HepG2 (cell line): ENCODE data around the gene TMEM8B. TPM values are rescaled to one million over a fixed set of nuclear protein-coding genes. Genes with fewer than 3 reads are reported as not detected.

ENCODE experiments used
- ATAC-seq: fragments of 200-7000 bp; cut with Tn5 transposase; 3 replicates; pipeline ENCODE4 v1.9.1; 2020; ENCODE audit warnings: mild to moderate bottlenecking, moderate library complexity
- BruUV-seq: library from RNA; stranded (reverse); fragments of 400-500 nt; replicated peaks from 2 replicates; lab custom pipeline; 2021; lab: Mats Ljungman, UMichigan
- CTCF ChIA-PET: fragments of 300-600 bp; formaldehyde crosslinking; extraction: SDS; loops from one replicate; lab custom pipeline; 2021; ENCODE audit warnings: low total read pairs, inconsistent platforms, low intra/inter-chr PET ratio; lab: Yijun Ruan, JAX
- POLR2A ChIA-PET: fragments of 350-600 bp; sonication (Branson Sonifier 250); formaldehyde crosslinking; loops from one replicate; lab custom pipeline; 2020; ENCODE audit warnings: antibody characterized with exemption, inconsistent platforms; lab: Yijun Ruan, JAX
- DNase-seq: peaks from one replicate; pipeline ENCODE4 v3.0.0-alpha.2; 2015; ENCODE audit warnings: low spot score
- FAIRE-seq: peaks from 3 replicates; lab custom pipeline; 2011; peaks lifted over from hg19 to GRCh38; lab: Jason Lieb, UNC
- H2AFZ ChIP-seq: one replicate; pipeline ENCODE4 v1.6.1; 2011; ENCODE audit warnings: low read length, inconsistent platforms
- H3K27ac ChIP-seq: fragments of 300-600 bp; 3 replicates; pipeline ENCODE4 v1.8.0; 2011; ENCODE audit warnings: mixed run types, mild to moderate bottlenecking, mixed read lengths, low read length, inconsistent platforms; ENCODE audit not compliant: insufficient read depth; ENCODE audit errors: extremely low read length
- H3K27me3 ChIP-seq, 2 experiments: fragments of 200-600 bp in 1 of 2; 2 replicates in 1 of 2; 3 replicates in 1 of 2; pipeline versions ENCODE4 v1.6.0 to v1.8.0; 2011; ENCODE audit warnings: low read length in 2 of 2, mild to moderate bottlenecking in 2 of 2, moderate library complexity in 2 of 2, inconsistent platforms in 1 of 2; ENCODE audit not compliant: insufficient read depth in 2 of 2, control insufficient read depth in 1 of 2
- H3K36me3 ChIP-seq, 2 experiments: fragments of 200-600 bp in 1 of 2; replicated peaks in 1 of 2; 2 replicates in 1 of 2; 3 replicates in 1 of 2; pipeline versions ENCODE4 v1.5.1 to v1.8.0; 2011; ENCODE audit warnings: low read length in 2 of 2, inconsistent platforms in 1 of 2; ENCODE audit not compliant: insufficient read depth in 2 of 2, control insufficient read depth in 1 of 2
- H3K4me1 ChIP-seq: 2 replicates; pipeline ENCODE4 v1.5.1; 2012; ENCODE audit warnings: low read length, inconsistent platforms; ENCODE audit not compliant: insufficient read depth
- H3K4me2 ChIP-seq: 2 replicates; pipeline ENCODE4 v1.6.0; 2011; ENCODE audit warnings: low read depth, low read length, inconsistent platforms
- H3K4me3 ChIP-seq, 3 experiments: fragments of 200-600 bp in 1 of 3; sonication (generic), shearing (Covaris generic) in 1 of 3; replicated peaks in 1 of 3; 2 replicates each; pipeline ENCODE4 v1.5.1; 2011 to 2016; ENCODE audit warnings: low read length in 3 of 3, inconsistent platforms in 2 of 3, low read depth in 2 of 3, mild to moderate bottlenecking in 2 of 3, control low read depth in 1 of 3, mixed read lengths in 1 of 3; ENCODE audit not compliant: insufficient read depth in 1 of 3
- H3K79me2 ChIP-seq: one replicate; pipeline ENCODE4 v1.6.1; 2011; ENCODE audit warnings: low read length, inconsistent platforms; ENCODE audit not compliant: insufficient read depth
- H3K9ac ChIP-seq: 2 replicates; pipeline ENCODE4 v1.6.0; 2011; ENCODE audit warnings: mild to moderate bottlenecking, low read depth, low read length, inconsistent platforms; ENCODE audit not compliant: insufficient read depth
- H3K9me3 ChIP-seq: 2 replicates; pipeline ENCODE4 v1.5.1; 2012; ENCODE audit warnings: mild to moderate bottlenecking, low read length
- H4K20me1 ChIP-seq: 2 replicates; pipeline ENCODE4 v1.6.0; 2011; ENCODE audit warnings: inconsistent platforms, mild to moderate bottlenecking, low read length, moderate library complexity; ENCODE audit not compliant: insufficient read depth
- CHCHD3 ChIP-seq: sonication (generic); formaldehyde crosslinking; IDR thresholded peaks from 2 replicates; pipeline ENCODE4 v1.8.0; 2022; ENCODE audit warnings: mild to moderate bottlenecking, missing genetic modification reagents, moderate library complexity
- FIP1L1 ChIP-seq: fragments of 200-400 bp; formaldehyde crosslinking; IDR thresholded peaks from 2 replicates; pipeline ENCODE4 v1.6.1; 2018; ENCODE audit warnings: low read depth, mild to moderate bottlenecking, low read length, moderate library complexity, borderline replicate concordance; ENCODE audit not compliant: insufficient read depth
- HDAC1 ChIP-seq: sonication (generic); formaldehyde crosslinking; IDR thresholded peaks from 2 replicates; pipeline ENCODE4 v1.5.1; 2020; ENCODE audit warnings: mild to moderate bottlenecking, missing genetic modification reagents
- HOXA7 ChIP-seq: sonication (generic); formaldehyde crosslinking; IDR thresholded peaks from 2 replicates; pipeline ENCODE4 v1.8.1; 2022; ENCODE audit warnings: mild to moderate bottlenecking, missing genetic modification reagents, moderate library complexity
- KLF12 ChIP-seq: sonication (generic); formaldehyde crosslinking; IDR thresholded peaks from 2 replicates; pipeline ENCODE4 v1.4.0; 2020; ENCODE audit warnings: missing genetic modification reagents, borderline replicate concordance
- MEIS2 ChIP-seq: sonication (generic); formaldehyde crosslinking; IDR thresholded peaks from 2 replicates; pipeline ENCODE4 v1.9.0; 2021; ENCODE audit warnings: mild to moderate bottlenecking, missing genetic modification reagents
- MZF1 ChIP-seq: sonication (generic); formaldehyde crosslinking; IDR thresholded peaks from 2 replicates; pipeline ENCODE4 v1.8.1; 2023; ENCODE audit warnings: mild to moderate bottlenecking, missing genetic modification reagents, borderline replicate concordance
- PHF8 ChIP-seq: sonication (generic); formaldehyde crosslinking; IDR thresholded peaks from 2 replicates; pipeline ENCODE4 v1.5.0; 2020; ENCODE audit warnings: missing genetic modification reagents
- ZNF563 ChIP-seq: sonication (generic); formaldehyde crosslinking; IDR thresholded peaks from 2 replicates; pipeline ENCODE4 v1.8.0; 2022; ENCODE audit warnings: mild to moderate bottlenecking, moderate library complexity, missing genetic modification reagents
- ZNF577 ChIP-seq: sonication (generic); formaldehyde crosslinking; IDR thresholded peaks from 2 replicates; pipeline ENCODE4 v1.4.0; 2020; ENCODE audit warnings: mild to moderate bottlenecking, low read depth, missing genetic modification reagents, borderline replicate concordance
- ZNF703 ChIP-seq: sonication (generic); formaldehyde crosslinking; IDR thresholded peaks from 2 replicates; pipeline ENCODE4 v1.5.1; 2020; ENCODE audit warnings: missing genetic modification reagents, mild to moderate bottlenecking, moderate library complexity, borderline replicate concordance
- ZNF883 ChIP-seq: sonication (generic); formaldehyde crosslinking; IDR thresholded peaks from 2 replicates; pipeline ENCODE4 v1.5.1; 2020; ENCODE audit warnings: mild to moderate bottlenecking, missing genetic modification reagents; ENCODE audit errors: not compliant biosample characterization
- WGBS: methylation state at CpG from one replicate; pipeline ENCODE4 v1.1.6; 2017; ENCODE audit warnings: low lambda C conversion rate; 5-methylcytosine and 5-hydroxymethylcytosine counted together
- in situ Hi-C: cut with HindIII; loops from 2 replicates; pipeline ENCODE4 v1.10.0; 2017; ENCODE audit warnings: low pct_unique_long_range_greater_than_20kb; ENCODE audit not compliant: extremely low pct_ligation_motif_present
- intact Hi-C: fragments of 100-400 bp; cut with micrococcal nuclease; formaldehyde crosslinking; loops from one replicate; pipeline ENCODE4 v1.10.0; 2022; ENCODE audit not compliant: unreplicated experiment
- polyA plus RNA-seq, 8 experiments: library from polyadenylated mRNA; depleted of rRNA in 3 of 8; stranded (reverse) in 7 of 8; unstranded in 1 of 8; fragments of >200 nt; fragmentation: Illumina TruSeq in 4 of 8; extraction: Trizol in 4 of 8; gene quantifications; 2 replicates each; pipeline versions ENCODE4 v1.2.1 to v1.2.3, GENCODE V29; 2011 to 2016; ENCODE audit warnings: low read depth in 4 of 8, missing spikeins in 1 of 8, mixed read lengths in 1 of 8; ENCODE audit not compliant: insufficient read depth in 1 of 8
- total RNA-seq, 5 experiments: library from RNA; depleted of rRNA; stranded (reverse); fragments of >200 nt; fragmentation: Illumina TruSeq; extraction: Trizol; gene quantifications; 2 replicates each; pipeline ENCODE4 v1.2.3, GENCODE V29; 2016; ENCODE audit warnings: low read depth in 1 of 5
- TF ChIP-seq, protein P1 (sequence below): sonication (generic); formaldehyde crosslinking; IDR thresholded peaks from 2 replicates; pipeline ENCODE4 v1.4.0; 2020; ENCODE audit warnings: missing genetic modification reagents
- TF ChIP-seq, protein P2 (sequence below): sonication (generic); formaldehyde crosslinking; IDR thresholded peaks from one replicate; pipeline ENCODE4 v1.5.1; 2020; ENCODE audit warnings: mild to moderate bottlenecking, missing genetic modification reagents; ENCODE audit errors: not compliant biosample characterization

Gene TMEM8B
- total and polyA plus RNA-seq, 2 of the 13 experiments (the other 11 are each of a cell fraction or from before 2014, with no cell fraction given), result 2.1 to 2.7 TPM

DNA sequence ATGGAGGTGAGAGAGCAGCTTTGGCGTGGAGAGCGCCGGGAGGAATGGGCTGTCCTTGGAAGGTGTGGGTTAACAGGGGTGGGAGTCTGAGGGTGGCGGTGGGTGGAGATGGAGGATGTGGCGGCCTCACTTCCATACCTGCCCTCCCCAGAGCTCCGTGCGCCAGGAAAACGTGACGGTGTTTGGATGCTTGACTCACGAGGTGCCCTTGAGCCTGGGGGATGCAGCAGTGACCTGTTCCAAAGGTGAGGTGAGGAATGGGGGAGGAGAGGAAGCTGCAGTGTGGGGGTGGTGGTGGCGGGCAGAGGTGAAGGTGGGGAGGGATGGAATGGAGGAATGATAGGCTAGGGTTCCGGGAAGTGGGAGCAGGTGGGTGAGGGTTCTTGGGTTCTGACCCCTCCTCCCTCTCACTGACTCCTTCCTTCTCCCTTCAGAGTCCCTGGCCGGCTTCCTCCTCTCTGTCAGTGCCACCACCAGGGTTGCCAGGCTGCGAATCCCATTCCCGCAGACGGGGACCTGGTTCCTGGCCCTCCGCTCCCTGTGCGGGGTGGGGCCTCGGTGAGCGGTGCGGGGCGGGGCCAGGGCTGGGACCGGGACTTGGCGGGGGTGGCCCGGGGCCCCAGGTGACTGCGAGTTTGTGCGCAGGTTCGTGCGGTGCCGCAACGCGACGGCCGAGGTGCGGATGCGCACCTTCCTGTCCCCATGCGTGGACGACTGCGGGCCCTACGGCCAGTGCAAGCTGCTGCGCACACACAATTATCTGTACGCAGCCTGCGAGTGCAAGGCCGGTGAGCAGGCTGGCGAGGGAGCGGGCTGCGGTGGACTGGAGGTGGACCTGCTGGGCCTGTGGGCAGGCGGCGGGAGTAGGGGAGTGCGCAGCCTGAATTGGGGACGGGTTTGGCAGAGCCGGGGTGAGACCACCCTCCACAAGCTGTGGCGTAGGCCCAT lies 17.1 kb downstream of the TMEM8B start:
- no peak overlapping the region for H3K9ac ChIP-seq
- H3K4me2 ChIP-seq, result no peak overlapping the region
- no peaks in the 10 kb centered on the region for H3K4me1 ChIP-seq
- H3K27ac ChIP-seq, result no peak overlapping the region
- TF ChIP-seq ZNF883, result no peak
- TF ChIP-seq FIP1L1, result no peak
- no peak for TF ChIP-seq HOXA7
- TF ChIP-seq PHF8 (CRISPR knock-in tag), result no peak
- TF ChIP-seq CHCHD3, result no peak
- no peak for TF ChIP-seq KLF12
- TF ChIP-seq MEIS2 (CRISPR knock-in tag), result no peak
- TF ChIP-seq HDAC1 (CRISPR knock-in tag), result no peak
- no peak for TF ChIP-seq ZNF577 (CRISPR knock-in tag)
- TF ChIP-seq ZNF563 (CRISPR knock-in tag), result no peak
- TF ChIP-seq ZNF703 (CRISPR knock-in tag), result no peak
- TF ChIP-seq MZF1 (CRISPR knock-in tag), result no peak
- TF ChIP-seq, protein P1, sequence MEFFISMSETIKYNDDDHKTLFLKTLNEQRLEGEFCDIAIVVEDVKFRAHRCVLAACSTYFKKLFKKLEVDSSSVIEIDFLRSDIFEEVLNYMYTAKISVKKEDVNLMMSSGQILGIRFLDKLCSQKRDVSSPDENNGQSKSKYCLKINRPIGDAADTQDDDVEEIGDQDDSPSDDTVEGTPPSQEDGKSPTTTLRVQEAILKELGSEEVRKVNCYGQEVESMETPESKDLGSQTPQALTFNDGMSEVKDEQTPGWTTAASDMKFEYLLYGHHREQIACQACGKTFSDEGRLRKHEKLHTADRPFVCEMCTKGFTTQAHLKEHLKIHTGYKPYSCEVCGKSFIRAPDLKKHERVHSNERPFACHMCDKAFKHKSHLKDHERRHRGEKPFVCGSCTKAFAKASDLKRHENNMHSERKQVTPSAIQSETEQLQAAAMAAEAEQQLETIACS (CRISPR knock-in tag), result no peak
- TF ChIP-seq, protein P2, sequence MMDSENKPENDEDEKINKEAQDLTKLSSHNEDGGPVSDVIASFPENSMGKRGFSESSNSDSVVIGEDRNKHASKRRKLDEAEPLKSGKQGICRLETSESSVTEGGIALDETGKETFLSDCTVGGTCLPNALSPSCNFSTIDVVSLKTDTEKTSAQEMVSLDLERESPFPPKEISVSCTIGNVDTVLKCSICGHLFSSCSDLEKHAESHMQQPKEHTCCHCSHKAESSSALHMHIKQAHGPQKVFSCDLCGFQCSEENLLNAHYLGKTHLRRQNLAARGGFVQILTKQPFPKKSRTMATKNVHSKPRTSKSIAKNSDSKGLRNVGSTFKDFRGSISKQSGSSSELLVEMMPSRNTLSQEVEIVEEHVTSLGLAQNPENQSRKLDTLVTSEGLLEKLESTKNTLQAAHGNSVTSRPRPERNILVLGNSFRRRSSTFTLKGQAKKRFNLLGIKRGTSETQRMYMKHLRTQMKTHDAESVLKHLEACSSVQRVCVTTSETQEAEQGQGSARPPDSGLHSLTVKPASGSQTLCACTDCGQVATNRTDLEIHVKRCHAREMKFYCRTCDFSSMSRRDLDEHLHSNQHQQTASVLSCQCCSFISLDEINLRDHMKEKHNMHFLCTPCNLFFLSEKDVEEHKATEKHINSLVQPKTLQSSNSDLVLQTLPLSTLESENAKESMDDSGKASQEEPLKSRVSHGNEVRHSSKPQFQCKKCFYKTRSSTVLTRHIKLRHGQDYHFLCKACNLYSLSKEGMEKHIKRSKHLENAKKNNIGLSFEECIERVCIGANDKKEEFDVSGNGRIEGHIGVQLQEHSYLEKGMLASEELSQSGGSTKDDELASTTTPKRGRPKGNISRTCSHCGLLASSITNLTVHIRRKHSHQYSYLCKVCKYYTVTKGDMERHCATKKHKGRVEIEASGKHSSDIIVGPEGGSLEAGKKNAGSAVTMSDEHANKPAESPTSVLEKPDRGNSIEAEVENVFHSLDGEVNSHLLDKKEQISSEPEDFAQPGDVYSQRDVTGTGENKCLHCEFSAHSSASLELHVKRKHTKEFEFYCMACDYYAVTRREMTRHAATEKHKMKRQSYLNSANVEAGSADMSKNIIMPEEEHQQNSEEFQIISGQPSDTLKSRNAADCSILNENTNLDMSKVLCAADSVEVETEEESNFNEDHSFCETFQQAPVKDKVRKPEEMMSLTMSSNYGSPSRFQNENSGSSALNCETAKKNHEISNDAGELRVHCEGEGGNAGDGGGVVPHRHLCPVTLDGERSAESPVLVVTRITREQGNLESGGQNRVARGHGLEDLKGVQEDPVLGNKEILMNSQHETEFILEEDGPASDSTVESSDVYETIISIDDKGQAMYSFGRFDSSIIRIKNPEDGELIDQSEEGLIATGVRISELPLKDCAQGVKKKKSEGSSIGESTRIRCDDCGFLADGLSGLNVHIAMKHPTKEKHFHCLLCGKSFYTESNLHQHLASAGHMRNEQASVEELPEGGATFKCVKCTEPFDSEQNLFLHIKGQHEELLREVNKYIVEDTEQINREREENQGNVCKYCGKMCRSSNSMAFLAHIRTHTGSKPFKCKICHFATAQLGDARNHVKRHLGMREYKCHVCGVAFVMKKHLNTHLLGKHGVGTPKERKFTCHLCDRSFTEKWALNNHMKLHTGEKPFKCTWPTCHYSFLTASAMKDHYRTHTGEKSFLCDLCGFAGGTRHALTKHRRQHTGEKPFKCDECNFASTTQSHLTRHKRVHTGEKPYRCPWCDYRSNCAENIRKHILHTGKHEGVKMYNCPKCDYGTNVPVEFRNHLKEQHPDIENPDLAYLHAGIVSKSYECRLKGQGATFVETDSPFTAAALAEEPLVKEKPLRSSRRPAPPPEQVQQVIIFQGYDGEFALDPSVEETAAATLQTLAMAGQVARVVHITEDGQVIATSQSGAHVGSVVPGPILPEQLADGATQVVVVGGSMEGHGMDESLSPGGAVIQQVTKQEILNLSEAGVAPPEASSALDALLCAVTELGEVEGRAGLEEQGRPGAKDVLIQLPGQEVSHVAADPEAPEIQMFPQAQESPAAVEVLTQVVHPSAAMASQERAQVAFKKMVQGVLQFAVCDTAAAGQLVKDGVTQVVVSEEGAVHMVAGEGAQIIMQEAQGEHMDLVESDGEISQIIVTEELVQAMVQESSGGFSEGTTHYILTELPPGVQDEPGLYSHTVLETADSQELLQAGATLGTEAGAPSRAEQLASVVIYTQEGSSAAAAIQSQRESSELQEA (CRISPR knock-in tag), result no peak
- FAIRE-seq, result no peak
- intact Hi-C loops (no loop called here), in situ Hi-C loops (no loop called here)
- H3K79me2 ChIP-seq, result no peaks in the 10 kb centered on the region
- H3K27me3 ChIP-seq, result no peaks in the 10 kb centered on the region
- H3K9me3 ChIP-seq, result no peaks in the 10 kb centered on the region
- POLR2A ChIA-PET, result no interaction called here
- no peak for DNase-seq
- WGBS, result 81% methylated on average over 23 of the region's 53 CpGs
- no peak for ATAC-seq
- H4K20me1 ChIP-seq, result no peaks in the 10 kb centered on the region
- BruUV-seq, result no TSS peak
- H2AFZ ChIP-seq, result no peak overlapping the region
- CTCF ChIA-PET, result no interaction called here
- no peaks in the 10 kb centered on the region for H3K36me3 ChIP-seq
- no peak overlapping the region for H3K4me3 ChIP-seq
